Mucosa of rectum (tissue), 2 donors: ENCODE results near the gene ZSCAN18.
"Not testable (repeated sequence)": the region's sequence is repeated elsewhere in the genome, so short reads cannot be mapped to it uniquely, and the experiment has no call there.

Experiments used
- H3K27ac ChIP-seq, 2 donors: one replicate each; pipeline ENCODE4 v1.7.0; 2013; ENCODE audit warnings: inconsistent platforms in 2 of 2, low read depth in 2 of 2, low read length in 2 of 2
- H3K27me3 ChIP-seq, 2 donors: one replicate each; pipeline ENCODE4 v1.7.0; 2013; ENCODE audit warnings: low read length in 2 of 2; ENCODE audit not compliant: control insufficient read depth in 2 of 2, insufficient read depth in 2 of 2
- H3K36me3 ChIP-seq, 2 donors: one replicate each; pipeline ENCODE4 v1.7.0; 2013; ENCODE audit warnings: low read length in 2 of 2; ENCODE audit not compliant: control insufficient read depth in 2 of 2, insufficient read depth in 2 of 2
- H3K4me1 ChIP-seq, 2 donors: one replicate each; pipeline ENCODE4 v1.7.0; 2013; ENCODE audit warnings: low read length in 2 of 2, mild to moderate bottlenecking in 1 of 2; ENCODE audit not compliant: control insufficient read depth in 2 of 2, insufficient read depth in 2 of 2
- H3K4me3 ChIP-seq, 2 donors: one replicate each; pipeline ENCODE4 v1.7.0; 2013; ENCODE audit warnings: low read length in 2 of 2
- H3K9ac ChIP-seq, 2 donors: one replicate each; pipeline ENCODE4 v1.7.0; 2013; ENCODE audit warnings: low read length in 2 of 2, low read depth in 1 of 2, mild to moderate bottlenecking in 1 of 2
- H3K9me3 ChIP-seq, 2 donors: one replicate each; pipeline ENCODE4 v1.7.0; 2013; ENCODE audit warnings: low read length in 2 of 2; ENCODE audit not compliant: control insufficient read depth in 2 of 2
- donor health status: healthy.
- donor health status: Normal muscosa, but diverticular disease.

The ZSCAN18 gene

GRCh38 chr19:58097781-58098681, at the start of gene ZSCAN18:
Gene ZSCAN18 (minus strand): TSS chr19:58098231. CDS start chr19:58090267, 7,964 bp downstream.
- peak within 1 kb of the TSS; percentile 81 to 94 for H3K27ac ChIP-seq
- peaks cover 5 to 8% of the 10 kb centered on the region in 2 donors for H3K4me1 ChIP-seq
- peak within 1 kb of the TSS; percentile 93 to 94 for H3K4me3 ChIP-seq
- H3K27me3 ChIP-seq: no peaks in the 10 kb centered on the region
- peaks cover 3 to 6% of the 10 kb centered on the region in 2 donors for H3K9me3 ChIP-seq
- H3K9ac ChIP-seq: peak within 1 kb of the TSS; percentile 88 to 97
- H3K36me3 ChIP-seq: peaks cover 0 to 2% of the 10 kb centered on the region in 2 donors

GRCh38 chr19:58147475-58147874, 49.4 kb upstream of the ZSCAN18 start:
- peaks cover 11% of the 10 kb centered on the region in 2 donors for H3K9me3 ChIP-seq
- H3K27me3 ChIP-seq, H3K27ac ChIP-seq, H3K4me3 ChIP-seq, H3K36me3 ChIP-seq, H3K4me1 ChIP-seq, H3K9ac ChIP-seq: not testable (repeated sequence)

GRCh38 chr19:58145849-58146248, 47.8 kb upstream of the ZSCAN18 start:
- H3K4me1 ChIP-seq: peaks cover 4 to 5% of the 10 kb centered on the region in 2 donors
- H3K9ac ChIP-seq: no peak overlapping the region
- H3K9me3 ChIP-seq: peaks cover 14 to 17% of the 10 kb centered on the region in 2 donors
- peaks cover 12 to 16% of the 10 kb centered on the region in 2 donors for H3K36me3 ChIP-seq
- H3K27ac ChIP-seq: no peak overlapping the region
- no peaks in the 10 kb centered on the region for H3K27me3 ChIP-seq
- H3K4me3 ChIP-seq: peak overlapping the region in 1 of 2 donors; percentile 26

GRCh38 chr19:58134244-58134643, 36.2 kb upstream of the ZSCAN18 start:
- peaks cover 51% of the 10 kb centered on the region in 2 donors for H3K9me3 ChIP-seq

GRCh38 chr19:58129284-58129683, 31.3 kb upstream of the ZSCAN18 start:
- Histone ChIP-seq H3K4me1 (no peaks in the 10 kb centered on the region), H3K9me3 (peaks cover 67 to 70% of the 10 kb centered on the region in 2 donors), H3K27ac (no peak overlapping the region), H3K4me3 (peak overlapping the region; percentile 17 to 46), H3K9ac (no peak overlapping the region), H3K27me3 (no peaks in the 10 kb centered on the region), H3K36me3 (peaks cover 39 to 46% of the 10 kb centered on the region in 2 donors)

More at GRCh38 chr19:58134244-58134643, 36.2 kb upstream of the ZSCAN18 start:
- no peak overlapping the region for H3K9ac ChIP-seq
- H3K27ac ChIP-seq: no peak overlapping the region
- no peaks in the 10 kb centered on the region for H3K27me3 ChIP-seq
- H3K4me3 ChIP-seq: no peak overlapping the region
- H3K36me3 ChIP-seq: peaks cover 29 to 49% of the 10 kb centered on the region in 2 donors
- H3K4me1 ChIP-seq: no peaks in the 10 kb centered on the region

- Histone ChIP-seq H3K4me3 (peak overlapping the region; percentile 14 to 46), H3K4me1 (no peaks in the 10 kb centered on the region), H3K9ac (no peak overlapping the region), H3K36me3 (peaks cover 35 to 40% of the 10 kb centered on the region in 2 donors), H3K27me3 (no peaks in the 10 kb centered on the region), H3K9me3 (peaks cover 68 to 70% of the 10 kb centered on the region in 2 donors), H3K27ac (no peak overlapping the region)
Measured at GRCh38 chr19:58128041-58128685, 30.1 kb upstream of the ZSCAN18 start.

GRCh38 chr19:58123354-58123753, 25.3 kb upstream of the ZSCAN18 start:
- Histone ChIP-seq H3K4me1 (no peaks in the 10 kb centered on the region), H3K4me3 (no peak overlapping the region), H3K9me3 (peaks cover 64 to 75% of the 10 kb centered on the region in 2 donors), H3K9ac (no peak overlapping the region), H3K27ac (no peak overlapping the region), H3K27me3 (no peaks in the 10 kb centered on the region), H3K36me3 (peaks cover 10% of the 10 kb centered on the region in 2 donors)

- peak overlapping the region in 1 of 2 donors; percentile 28 for H3K4me3 ChIP-seq
- no peak overlapping the region for H3K27ac ChIP-seq
- no peaks in the 10 kb centered on the region for H3K36me3 ChIP-seq
- no peaks in the 10 kb centered on the region for H3K4me1 ChIP-seq
- peaks cover 43 to 58% of the 10 kb centered on the region in 2 donors for H3K9me3 ChIP-seq
- H3K9ac ChIP-seq: no peak overlapping the region
- H3K27me3 ChIP-seq: no peaks in the 10 kb centered on the region
Measured at GRCh38 chr19:58118979-58119733, 21.1 kb upstream of the ZSCAN18 start.

GRCh38 chr19:58117841-58118575, 20.0 kb upstream of the ZSCAN18 start:
- H3K36me3 ChIP-seq: no peaks in the 10 kb centered on the region
- no peak overlapping the region for H3K4me3 ChIP-seq
- peaks cover 32 to 51% of the 10 kb centered on the region in 2 donors for H3K9me3 ChIP-seq
- no peaks in the 10 kb centered on the region for H3K4me1 ChIP-seq
- H3K9ac ChIP-seq: no peak overlapping the region
- no peaks in the 10 kb centered on the region for H3K27me3 ChIP-seq
- no peak overlapping the region for H3K27ac ChIP-seq
